Endothelial cell (in vitro differentiated cells): ENCODE measurements around the gene FBXL17. TPM values are rescaled to one million over a fixed set of nuclear protein-coding genes. Genes with fewer than 3 reads are reported as not detected.

Source experiments
- DNase-seq: peaks from one replicate; pipeline ENCODE4 v3.0.0; 2021; ENCODE audit warnings: low spot score
- H3K27ac Mint-ChIP-seq: one replicate; pipeline ENCODE4 v1.8.0; 2021; ENCODE audit warnings: mixed read lengths, inconsistent platforms; ENCODE audit not compliant: unreplicated experiment
- H3K27me3 Mint-ChIP-seq: one replicate; pipeline ENCODE4 v1.8.0; 2021; ENCODE audit warnings: mild to moderate bottlenecking, moderate library complexity, mixed read lengths, inconsistent platforms; ENCODE audit not compliant: unreplicated experiment
- H3K36me3 Mint-ChIP-seq: one replicate; pipeline ENCODE4 v1.8.0; 2021; ENCODE audit warnings: mild to moderate bottlenecking, low read depth, mixed read lengths, inconsistent platforms; ENCODE audit not compliant: unreplicated experiment
- H3K4me1 Mint-ChIP-seq: one replicate; pipeline ENCODE4 v1.8.0; 2021; ENCODE audit warnings: mild to moderate bottlenecking, mixed read lengths, inconsistent platforms; ENCODE audit not compliant: unreplicated experiment
- H3K4me3 Mint-ChIP-seq: one replicate; pipeline ENCODE4 v1.8.0; 2021; ENCODE audit warnings: mild to moderate bottlenecking, mixed read lengths, inconsistent platforms; ENCODE audit not compliant: unreplicated experiment
- H3K9me3 Mint-ChIP-seq: one replicate; pipeline ENCODE4 v1.8.0; 2021; ENCODE audit warnings: mixed read lengths, inconsistent platforms; ENCODE audit not compliant: unreplicated experiment
- CTCF ChIP-seq: fragments of 200-600 bp; sonication (generic); IDR thresholded peaks from one replicate; pipeline ENCODE4 v1.5.0; 2021; ENCODE audit warnings: antibody characterized with exemption; ENCODE audit not compliant: unreplicated experiment
- total RNA-seq: library from RNA; stranded (reverse); fragmentation: NEBNext Ultra II Directional; extraction: Animal tissue kit (Norgen Biotek cat#: 25700); gene quantifications from one replicate; pipeline ENCODE4 v1.2.1, GENCODE V29; 2021; ENCODE audit not compliant: unreplicated experiment

Gene FBXL17
- total RNA-seq, 1 donor from 2014 or later = 14.9 TPM

DNA sequence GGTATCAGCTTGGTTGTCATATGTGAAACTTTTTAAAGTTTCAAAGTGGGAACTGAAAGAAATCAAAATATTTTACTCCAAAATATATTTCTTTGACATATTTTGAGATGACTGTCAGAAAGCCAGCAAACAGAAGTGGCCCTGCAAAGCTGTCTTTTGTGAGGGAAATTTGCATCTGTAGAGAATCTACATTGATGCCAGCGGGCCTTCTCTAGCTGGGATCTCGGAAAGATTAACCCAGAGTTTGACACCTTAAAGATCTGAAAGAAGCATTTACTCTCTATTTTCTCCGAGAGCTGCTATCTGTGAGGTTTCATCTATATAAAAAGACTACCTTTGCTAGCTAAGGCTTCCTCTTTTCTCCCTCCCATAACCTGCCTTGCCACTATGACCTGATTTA is 303.6 kb downstream of the FBXL17 start:
- no peak for TF ChIP-seq CTCF
- no peaks in the 10 kb centered on the region for H3K9me3 Mint-ChIP-seq
- H3K4me1 Mint-ChIP-seq = no peaks in the 10 kb centered on the region
- no peak overlapping the region for H3K4me3 Mint-ChIP-seq
- no peak for DNase-seq
- no peak overlapping the region for H3K27ac Mint-ChIP-seq
- H3K36me3 Mint-ChIP-seq = peaks cover 4% of the 10 kb centered on the region
- H3K27me3 Mint-ChIP-seq = peaks cover 3% of the 10 kb centered on the region

GRCh38 chr5:108074626-108075025 is 307.3 kb downstream of the FBXL17 start:
- Mint-ChIP-seq H3K27ac (no peak overlapping the region), H3K4me1 (peaks cover 2% of the 10 kb centered on the region), H3K9me3 (no peaks in the 10 kb centered on the region), H3K36me3 (peaks cover 4% of the 10 kb centered on the region), H3K27me3 (peaks cover 2% of the 10 kb centered on the region), H3K4me3 (no peak overlapping the region)
- no peak for TF ChIP-seq CTCF
- DNase-seq = no peak

DNA sequence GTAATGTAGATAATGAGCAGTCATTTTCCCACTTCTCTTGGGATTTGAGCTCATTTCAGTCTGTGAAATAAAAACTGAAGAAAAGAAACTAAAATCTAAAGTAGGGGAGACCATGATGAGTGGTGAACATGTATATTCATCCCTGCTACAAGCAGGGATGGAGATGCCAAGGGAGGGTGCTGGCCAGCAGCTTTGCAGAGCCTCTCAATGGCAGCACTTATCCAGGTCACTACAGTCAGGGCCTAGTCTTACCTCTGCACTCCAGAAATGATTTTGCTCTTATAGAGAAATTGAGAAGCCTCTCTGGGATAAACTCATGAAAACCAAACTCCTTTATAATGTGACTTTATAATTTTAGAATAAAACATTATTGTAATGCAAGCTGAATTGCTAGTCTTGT is 317.6 kb downstream of the FBXL17 start:
- DNase-seq = no peak
- Mint-ChIP-seq H3K36me3 (no peaks in the 10 kb centered on the region), H3K27ac (no peak overlapping the region), H3K4me1 (peaks cover 7% of the 10 kb centered on the region), H3K4me3 (no peak overlapping the region), H3K27me3 (peaks cover 2% of the 10 kb centered on the region), H3K9me3 (no peaks in the 10 kb centered on the region)
- no peak for TF ChIP-seq CTCF

- Mint-ChIP-seq H3K4me1 (peaks cover 3% of the 10 kb centered on the region), H3K4me3 (no peak overlapping the region), H3K9me3 (no peaks in the 10 kb centered on the region), H3K36me3 (no peaks in the 10 kb centered on the region), H3K27me3 (peaks cover 2% of the 10 kb centered on the region), H3K27ac (no peak overlapping the region)
- TF ChIP-seq CTCF = no peak
- DNase-seq = no peak
Observed at GRCh38 chr5:108061941-108062340, 320.0 kb downstream of the FBXL17 start.

DNA sequence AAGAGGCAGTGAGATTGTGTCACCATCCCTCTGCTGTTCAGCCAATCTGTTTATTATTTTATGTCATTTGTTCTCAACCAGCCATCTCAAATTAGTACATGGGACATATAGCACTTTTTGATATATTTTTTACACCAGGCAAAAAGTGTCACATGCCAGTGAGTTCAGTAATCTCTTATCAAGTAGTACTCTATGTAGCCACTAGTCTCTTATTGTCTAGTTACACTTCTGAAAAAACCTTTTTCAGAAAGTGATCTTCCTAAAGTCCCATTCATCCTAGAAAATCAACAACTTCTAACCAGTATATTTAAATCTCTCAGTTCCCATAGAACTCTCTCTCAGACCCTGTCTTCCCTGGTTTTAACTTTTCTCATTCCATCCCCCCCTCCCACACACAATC is 321.6 kb downstream of the FBXL17 start:
- Mint-ChIP-seq H3K4me1 (peaks cover 3% of the 10 kb centered on the region), H3K27ac (no peak overlapping the region), H3K4me3 (no peak overlapping the region), H3K9me3 (no peaks in the 10 kb centered on the region), H3K27me3 (peaks cover 2% of the 10 kb centered on the region), H3K36me3 (no peaks in the 10 kb centered on the region)
- TF ChIP-seq CTCF = peak; percentile 45
- no peak for DNase-seq
